HG03575 (cell line): ENCODE results near the gene KCNMB4.

ENCODE experiments used
- ATAC-seq: cut with Tn5 transposase; IDR thresholded peaks from one replicate; pipeline ENCODE4 v1.9.1; 2021; ENCODE audit not compliant: unreplicated experiment, insufficient number of reproducible peaks, low FRiP score; ENCODE audit errors: extremely low read depth

Gene KCNMB4

DNA sequence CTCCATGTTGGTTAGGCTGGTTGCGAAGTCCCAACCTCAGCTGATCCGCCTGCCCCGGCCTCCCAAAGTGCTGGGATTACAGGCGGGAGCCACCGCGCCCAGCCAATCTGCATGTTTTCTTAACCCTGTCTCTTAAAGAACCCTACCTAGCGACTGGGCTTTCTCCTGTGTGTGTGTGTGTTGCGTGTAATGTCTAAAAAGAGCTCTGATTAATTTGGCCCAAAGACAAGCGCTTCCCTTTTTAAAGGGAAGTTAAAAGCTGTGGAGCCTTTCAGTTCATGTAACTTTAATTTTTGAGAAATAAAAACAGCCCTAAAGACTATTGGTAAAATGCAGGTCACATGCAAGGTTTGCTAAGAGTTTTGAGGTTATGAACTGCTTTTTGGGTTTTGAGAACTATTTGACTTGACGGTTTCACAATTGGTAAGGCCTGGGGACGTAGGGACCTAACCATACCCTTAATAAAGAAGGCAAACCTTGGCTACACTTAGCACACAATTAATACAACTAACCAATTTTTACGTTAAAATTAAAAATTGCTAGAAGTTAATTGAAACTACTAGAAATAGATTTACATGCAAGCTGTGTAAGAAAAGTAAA, 103.2 kb downstream of the KCNMB4 start:
- no peak for ATAC-seq

DNA sequence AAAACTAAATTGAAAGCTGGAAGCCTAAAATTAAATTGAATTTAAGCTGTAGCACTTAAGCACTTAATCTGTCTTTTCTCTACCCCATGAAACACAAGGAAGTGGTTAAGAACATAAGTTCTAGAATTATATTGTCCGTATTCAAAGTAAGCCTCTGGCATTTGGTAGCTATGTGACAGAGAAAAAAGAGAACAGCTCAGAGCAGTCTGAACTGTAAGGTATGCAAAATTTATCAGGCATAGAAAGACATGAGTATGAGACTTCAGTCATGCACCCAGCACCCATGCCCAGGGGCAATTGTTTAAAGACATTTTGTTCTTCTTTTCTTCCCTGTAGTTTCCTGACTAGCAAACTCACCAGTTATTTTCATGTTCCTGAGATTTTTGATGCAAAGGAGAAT, 116.7 kb downstream of the KCNMB4 start:
- ATAC-seq, result no peak
